Caco-2 (cell line): ENCODE data around the gene FIP1L1. TPM values are rescaled to one million over a fixed set of nuclear protein-coding genes. Genes with fewer than 3 reads are reported as not detected.

Experiments
- BruUV-seq: library from RNA; stranded (reverse); fragments of 400-500 nt; replicated peaks from 2 replicates; lab custom pipeline; 2021; lab: Mats Ljungman, UMichigan
- CTCF ChIA-PET: fragments of 300-600 bp; sonication (Branson Sonifier 250); formaldehyde crosslinking; loops from one replicate; lab custom pipeline; 2022; ENCODE audit warnings: antibody characterized with exemption; lab: Charles Lee
- POLR2A ChIA-PET: fragments of 300-600 bp; sonication (Branson Sonifier 250); formaldehyde crosslinking; loops from one replicate; lab custom pipeline; 2022; ENCODE audit warnings: antibody characterized with exemption; lab: Charles Lee
- DNase-seq, 2 experiments: peaks; one replicate each; pipeline versions ENCODE4 v3.0.0 to v3.0.0-alpha.2; 2020 to 2022
- H3K27me3 ChIP-seq: replicated peaks from 2 replicates; pipeline ENCODE4 v1.6.0; 2011; ENCODE audit warnings: low read length; ENCODE audit not compliant: control insufficient read depth, insufficient read depth
- H3K36me3 ChIP-seq: 2 replicates; pipeline ENCODE4 v1.5.1; 2011; ENCODE audit warnings: low read length; ENCODE audit not compliant: control insufficient read depth, insufficient read depth
- H3K4me1 ChIP-seq: fragments of 250-450 bp; sonication (Bioruptor Pico); 2 replicates; pipeline ENCODE4 v1.5.1; 2020; ENCODE audit warnings: mild to moderate bottlenecking
- H3K4me3 ChIP-seq: 2 replicates; pipeline ENCODE4 v1.5.1; 2011; ENCODE audit warnings: low read depth, mild to moderate bottlenecking, control low read depth, low read length
- H3K9me3 ChIP-seq: fragments of 250-450 bp; sonication (Bioruptor Pico); 2 replicates; pipeline ENCODE4 v1.5.1; 2020; ENCODE audit warnings: mild to moderate bottlenecking, moderate library complexity
- H3K27ac Mint-ChIP-seq: one replicate; pipeline ENCODE4 v1.8.0; 2022; ENCODE audit warnings: mixed read lengths; ENCODE audit not compliant: unreplicated experiment
- H3K27me3 Mint-ChIP-seq: one replicate; pipeline ENCODE4 v1.8.0; 2022; ENCODE audit warnings: mixed read lengths; ENCODE audit not compliant: insufficient read depth, unreplicated experiment
- H3K36me3 Mint-ChIP-seq: one replicate; pipeline ENCODE4 v1.8.0; 2022; ENCODE audit warnings: mild to moderate bottlenecking, mixed read lengths; ENCODE audit not compliant: insufficient read depth, unreplicated experiment
- H3K4me1 Mint-ChIP-seq: one replicate; pipeline ENCODE4 v1.8.0; 2022; ENCODE audit warnings: low read depth, mixed read lengths; ENCODE audit not compliant: unreplicated experiment
- H3K4me3 Mint-ChIP-seq: one replicate; pipeline ENCODE4 v1.8.0; 2022; ENCODE audit warnings: mild to moderate bottlenecking, moderate library complexity, mixed read lengths; ENCODE audit not compliant: unreplicated experiment
- H3K9me3 Mint-ChIP-seq: one replicate; pipeline ENCODE4 v1.8.0; 2022; ENCODE audit warnings: mixed read lengths; ENCODE audit not compliant: unreplicated experiment
- intact Hi-C: fragments of 100-400 bp; cut with micrococcal nuclease; formaldehyde crosslinking; loops from one replicate; pipeline ENCODE4 v1.10.0; 2022; ENCODE audit not compliant: unreplicated experiment
- total RNA-seq: library from RNA; stranded (reverse); gene quantifications from 2 replicates; pipeline ENCODE4 v1.2.3, GENCODE V29; 2022
- TF ChIP-seq, protein P1 (sequence below), 2 experiments: fragments of 200-600 bp in 1 of 2; IDR thresholded peaks; 1 replicate in 1 of 2; 2 replicates in 1 of 2; pipeline versions ENCODE4 v1.5.1 to v1.8.0; 2011 to 2022; ENCODE audit warnings: antibody characterized with exemption in 1 of 2, control low read depth in 1 of 2, inconsistent platforms in 1 of 2, low read depth in 1 of 2, low read length in 1 of 2, mild to moderate bottlenecking in 1 of 2, moderate library complexity in 1 of 2; ENCODE audit not compliant: insufficient read depth in 1 of 2, severe bottlenecking in 1 of 2, unreplicated experiment in 1 of 2

The FIP1L1 gene
- total RNA-seq, 1 experiment from 2014 or later, result 62.5 TPM

DNA sequence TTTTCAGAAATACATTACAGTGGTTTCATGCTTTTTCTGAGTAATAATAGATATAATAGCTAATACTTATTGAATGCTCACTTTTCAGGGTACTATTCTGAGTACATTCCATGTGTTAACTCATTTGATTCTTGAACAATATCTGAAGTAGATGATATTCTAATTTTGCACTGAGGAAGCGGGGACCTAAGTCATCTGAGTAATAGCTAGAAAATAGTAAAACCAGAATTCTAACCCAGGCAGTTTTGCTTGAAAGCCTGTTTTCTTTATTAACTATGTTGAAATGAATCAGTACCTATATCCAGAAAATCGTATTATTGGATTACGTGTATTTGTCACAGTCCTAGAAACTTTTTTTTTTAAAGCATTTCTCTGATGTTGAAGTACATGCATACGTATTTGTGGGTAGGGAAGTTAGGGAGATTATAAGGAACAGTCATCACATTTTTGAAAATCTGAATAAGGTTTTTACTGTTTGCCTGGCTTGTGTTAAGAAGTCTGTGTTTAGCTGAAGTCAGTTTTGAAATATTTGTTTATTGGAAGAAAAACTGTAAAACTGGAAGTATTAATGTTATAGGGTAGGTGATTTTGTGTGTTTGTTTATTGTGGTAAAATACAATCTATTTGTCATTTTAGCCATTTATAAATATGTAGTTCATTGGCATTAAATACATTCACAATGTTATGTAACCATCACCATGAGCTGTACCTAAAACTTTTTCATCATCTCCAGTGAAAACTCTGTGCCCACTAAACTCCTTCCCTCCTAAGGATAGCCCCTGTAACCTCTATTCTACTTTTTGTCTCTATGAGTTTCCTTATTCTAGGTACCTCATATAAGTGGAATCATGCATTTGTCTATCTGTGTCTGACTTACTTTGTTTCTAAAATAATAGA, 55.3 kb downstream of the FIP1L1 start:
- POLR2A ChIA-PET, result no interaction called here
- H3K36me3 Mint-ChIP-seq, result peaks cover 64% of the 10 kb centered on the region
- no peak overlapping the region for H3K27ac Mint-ChIP-seq
- H3K9me3 ChIP-seq, result no peaks in the 10 kb centered on the region
- H3K4me1 ChIP-seq, result no peaks in the 10 kb centered on the region; the same call in 1 of the 2 replicates
- peaks cover 2% of the 10 kb centered on the region; the same call in 1 of the 2 replicates for H3K36me3 ChIP-seq
- no peak overlapping the region for H3K4me3 Mint-ChIP-seq
- H3K9me3 Mint-ChIP-seq, result no peaks in the 10 kb centered on the region
- CTCF ChIA-PET, result no interaction called here
- H3K27me3 Mint-ChIP-seq, result no peaks in the 10 kb centered on the region
- no peak for DNase-seq
- peaks cover 3% of the 10 kb centered on the region for H3K4me1 Mint-ChIP-seq
- intact Hi-C loops, result no loop called here
- no TSS peak for BruUV-seq
- TF ChIP-seq, protein P1, sequence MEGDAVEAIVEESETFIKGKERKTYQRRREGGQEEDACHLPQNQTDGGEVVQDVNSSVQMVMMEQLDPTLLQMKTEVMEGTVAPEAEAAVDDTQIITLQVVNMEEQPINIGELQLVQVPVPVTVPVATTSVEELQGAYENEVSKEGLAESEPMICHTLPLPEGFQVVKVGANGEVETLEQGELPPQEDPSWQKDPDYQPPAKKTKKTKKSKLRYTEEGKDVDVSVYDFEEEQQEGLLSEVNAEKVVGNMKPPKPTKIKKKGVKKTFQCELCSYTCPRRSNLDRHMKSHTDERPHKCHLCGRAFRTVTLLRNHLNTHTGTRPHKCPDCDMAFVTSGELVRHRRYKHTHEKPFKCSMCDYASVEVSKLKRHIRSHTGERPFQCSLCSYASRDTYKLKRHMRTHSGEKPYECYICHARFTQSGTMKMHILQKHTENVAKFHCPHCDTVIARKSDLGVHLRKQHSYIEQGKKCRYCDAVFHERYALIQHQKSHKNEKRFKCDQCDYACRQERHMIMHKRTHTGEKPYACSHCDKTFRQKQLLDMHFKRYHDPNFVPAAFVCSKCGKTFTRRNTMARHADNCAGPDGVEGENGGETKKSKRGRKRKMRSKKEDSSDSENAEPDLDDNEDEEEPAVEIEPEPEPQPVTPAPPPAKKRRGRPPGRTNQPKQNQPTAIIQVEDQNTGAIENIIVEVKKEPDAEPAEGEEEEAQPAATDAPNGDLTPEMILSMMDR (IDR thresholded peaks at IDR 0.05; ENCODE audit: insufficient read depth in 1 of 2, low read depth in 1 of 2, low read length in 1 of 2, severe bottlenecking in 1 of 2, unreplicated experiment in 1 of 2), result no peak
- H3K4me3 ChIP-seq, result no peak overlapping the region
- no peaks in the 10 kb centered on the region for H3K27me3 ChIP-seq

DNA sequence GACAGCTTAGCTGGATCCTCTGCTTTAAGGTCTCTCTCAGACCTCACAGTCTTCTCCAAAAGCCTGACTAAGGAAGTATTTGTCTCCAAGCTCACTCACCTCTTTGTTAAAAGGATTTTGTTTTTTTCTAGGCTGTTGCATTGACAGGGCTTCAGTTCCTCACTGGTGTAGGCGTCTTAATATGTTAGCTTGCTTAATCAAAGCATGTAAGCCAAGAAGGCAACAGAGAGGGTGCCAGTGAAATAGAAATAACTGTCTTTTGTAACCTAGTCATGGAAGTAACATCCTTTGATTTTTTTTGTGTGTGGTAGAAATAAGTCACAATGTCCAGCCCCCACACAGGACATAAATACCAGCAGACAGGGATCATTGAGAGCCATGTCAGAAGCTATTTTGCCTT, 58.8 kb downstream of the FIP1L1 start:
- no peaks in the 10 kb centered on the region for H3K36me3 ChIP-seq
- DNase-seq, result no peak
- POLR2A ChIA-PET, result no interaction called here
- H3K27me3 Mint-ChIP-seq, result no peaks in the 10 kb centered on the region
- H3K4me1 ChIP-seq, result no peaks in the 10 kb centered on the region
- H3K36me3 Mint-ChIP-seq, result peaks cover 38% of the 10 kb centered on the region
- CTCF ChIA-PET, result no interaction called here
- H3K9me3 Mint-ChIP-seq, result no peaks in the 10 kb centered on the region
- H3K4me1 Mint-ChIP-seq, result no peaks in the 10 kb centered on the region
- no peak overlapping the region for H3K4me3 ChIP-seq
- H3K27ac Mint-ChIP-seq, result no peak overlapping the region
- intact Hi-C loops, result no loop called here
- no TSS peak for BruUV-seq
- no peaks in the 10 kb centered on the region for H3K27me3 ChIP-seq
- H3K4me3 Mint-ChIP-seq, result no peak overlapping the region
- H3K9me3 ChIP-seq, result no peaks in the 10 kb centered on the region
- TF ChIP-seq, protein P1 (IDR thresholded peaks at IDR 0.05; ENCODE audit: insufficient read depth in 1 of 2, low read depth in 1 of 2, low read length in 1 of 2, severe bottlenecking in 1 of 2, unreplicated experiment in 1 of 2), result no peak

DNA sequence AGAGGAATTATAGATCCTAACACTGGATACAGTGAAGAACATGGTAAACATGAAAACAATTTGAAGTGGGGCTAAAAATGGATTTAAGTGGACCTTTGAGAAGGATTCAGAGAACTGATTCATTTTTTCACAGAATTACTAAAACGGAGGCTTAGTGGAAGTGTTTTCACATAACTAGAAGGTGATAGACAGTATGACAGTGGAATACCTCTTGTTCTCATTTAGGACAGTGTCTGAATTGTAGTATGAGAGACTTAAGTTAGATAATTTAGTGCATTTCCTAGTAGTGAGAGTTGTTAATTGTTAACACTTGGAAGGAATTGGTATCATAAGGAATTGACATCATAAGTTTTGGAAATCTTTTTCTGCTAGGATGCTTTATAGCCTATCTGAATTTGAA, 64.1 kb downstream of the FIP1L1 start:
- H3K9me3 Mint-ChIP-seq, result no peaks in the 10 kb centered on the region
- Histone ChIP-seq H3K27me3 (no peaks in the 10 kb centered on the region), H3K4me3 (no peak overlapping the region), H3K9me3 (no peaks in the 10 kb centered on the region), H3K36me3 (no peaks in the 10 kb centered on the region), H3K4me1 (no peaks in the 10 kb centered on the region)
- peaks cover 50% of the 10 kb centered on the region for H3K36me3 Mint-ChIP-seq
- CTCF ChIA-PET, result no interaction called here
- no peak for DNase-seq
- intact Hi-C loops, result no loop called here
- H3K4me1 Mint-ChIP-seq, result peaks cover 7% of the 10 kb centered on the region
- H3K4me3 Mint-ChIP-seq, result no peak overlapping the region
- TF ChIP-seq, protein P1 (IDR thresholded peaks at IDR 0.05; ENCODE audit: insufficient read depth in 1 of 2, low read depth in 1 of 2, low read length in 1 of 2, severe bottlenecking in 1 of 2, unreplicated experiment in 1 of 2), result no peak
- POLR2A ChIA-PET, result no interaction called here
- BruUV-seq, result no TSS peak
- H3K27me3 Mint-ChIP-seq, result no peaks in the 10 kb centered on the region
- H3K27ac Mint-ChIP-seq, result no peak overlapping the region
